ENCODE measurements around the gene FZD4. TPM values are rescaled to one million over a fixed set of nuclear protein-coding genes. Genes with fewer than 3 reads are reported as not detected.

FZD4 gene
- total and polyA plus RNA-seq, 10 of the 15 experiments (the other 5 are each of a cell fraction or from before 2014, with no cell fraction given): under 0.01 to 0.13 (median 0.01) TPM; not detected in 6

DNA sequence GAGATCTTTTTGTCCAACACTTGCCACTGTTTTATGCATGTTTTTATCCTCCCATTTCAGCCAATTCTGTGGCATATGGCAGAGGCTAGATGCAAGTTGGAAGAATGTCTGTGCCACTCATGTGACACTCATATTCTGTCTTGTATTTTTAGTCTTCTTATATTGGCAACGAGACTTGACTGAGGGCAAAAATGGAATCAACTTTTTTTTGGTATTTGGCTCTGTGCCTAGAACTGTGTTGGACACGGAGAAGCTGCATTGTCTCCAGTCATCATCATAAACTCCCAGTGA lies 1.7 kb upstream of the FZD4 start (continued):
- TF ChIP-seq, protein P1, sequence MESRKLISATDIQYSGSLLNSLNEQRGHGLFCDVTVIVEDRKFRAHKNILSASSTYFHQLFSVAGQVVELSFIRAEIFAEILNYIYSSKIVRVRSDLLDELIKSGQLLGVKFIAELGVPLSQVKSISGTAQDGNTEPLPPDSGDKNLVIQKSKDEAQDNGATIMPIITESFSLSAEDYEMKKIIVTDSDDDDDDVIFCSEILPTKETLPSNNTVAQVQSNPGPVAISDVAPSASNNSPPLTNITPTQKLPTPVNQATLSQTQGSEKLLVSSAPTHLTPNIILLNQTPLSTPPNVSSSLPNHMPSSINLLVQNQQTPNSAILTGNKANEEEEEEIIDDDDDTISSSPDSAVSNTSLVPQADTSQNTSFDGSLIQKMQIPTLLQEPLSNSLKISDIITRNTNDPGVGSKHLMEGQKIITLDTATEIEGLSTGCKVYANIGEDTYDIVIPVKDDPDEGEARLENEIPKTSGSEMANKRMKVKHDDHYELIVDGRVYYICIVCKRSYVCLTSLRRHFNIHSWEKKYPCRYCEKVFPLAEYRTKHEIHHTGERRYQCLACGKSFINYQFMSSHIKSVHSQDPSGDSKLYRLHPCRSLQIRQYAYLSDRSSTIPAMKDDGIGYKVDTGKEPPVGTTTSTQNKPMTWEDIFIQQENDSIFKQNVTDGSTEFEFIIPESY (IDR thresholded peaks at IDR 0.05): no peak
- TF ChIP-seq, protein P2, sequence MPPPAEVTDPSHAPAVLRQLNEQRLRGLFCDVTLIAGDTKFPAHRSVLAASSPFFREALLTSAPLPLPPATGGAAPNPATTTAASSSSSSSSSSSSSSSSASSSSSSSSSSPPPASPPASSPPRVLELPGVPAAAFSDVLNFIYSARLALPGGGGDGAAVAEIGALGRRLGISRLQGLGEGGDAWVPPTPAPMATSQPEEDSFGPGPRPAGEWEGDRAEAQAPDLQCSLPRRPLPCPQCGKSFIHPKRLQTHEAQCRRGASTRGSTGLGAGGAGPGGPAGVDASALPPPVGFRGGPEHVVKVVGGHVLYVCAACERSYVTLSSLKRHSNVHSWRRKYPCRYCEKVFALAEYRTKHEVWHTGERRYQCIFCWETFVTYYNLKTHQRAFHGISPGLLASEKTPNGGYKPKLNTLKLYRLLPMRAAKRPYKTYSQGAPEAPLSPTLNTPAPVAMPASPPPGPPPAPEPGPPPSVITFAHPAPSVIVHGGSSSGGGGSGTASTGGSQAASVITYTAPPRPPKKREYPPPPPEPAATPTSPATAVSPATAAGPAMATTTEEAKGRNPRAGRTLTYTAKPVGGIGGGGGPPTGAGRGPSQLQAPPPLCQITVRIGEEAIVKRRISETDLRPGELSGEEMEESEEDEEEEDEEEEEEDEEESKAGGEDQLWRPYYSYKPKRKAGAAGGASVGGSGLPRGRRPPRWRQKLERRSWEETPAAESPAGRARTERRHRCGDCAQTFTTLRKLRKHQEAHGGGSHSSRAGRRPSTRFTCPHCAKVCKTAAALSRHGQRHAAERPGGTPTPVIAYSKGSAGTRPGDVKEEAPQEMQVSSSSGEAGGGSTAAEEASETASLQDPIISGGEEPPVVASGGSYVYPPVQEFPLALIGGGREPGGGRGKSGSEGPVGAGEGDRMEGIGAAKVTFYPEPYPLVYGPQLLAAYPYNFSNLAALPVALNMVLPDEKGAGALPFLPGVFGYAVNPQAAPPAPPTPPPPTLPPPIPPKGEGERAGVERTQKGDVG (CRISPR knock-in tag; IDR thresholded peaks at IDR 0.05): no peak
- TF ChIP-seq SMAD5 (IDR thresholded peaks at IDR 0.05; ENCODE audit: low read depth) (no peak), NBN (IDR thresholded peaks at IDR 0.05) (no peak), HDAC6 (IDR thresholded peaks at IDR 0.05; ENCODE audit: unreplicated experiment) (no peak)

DNA sequence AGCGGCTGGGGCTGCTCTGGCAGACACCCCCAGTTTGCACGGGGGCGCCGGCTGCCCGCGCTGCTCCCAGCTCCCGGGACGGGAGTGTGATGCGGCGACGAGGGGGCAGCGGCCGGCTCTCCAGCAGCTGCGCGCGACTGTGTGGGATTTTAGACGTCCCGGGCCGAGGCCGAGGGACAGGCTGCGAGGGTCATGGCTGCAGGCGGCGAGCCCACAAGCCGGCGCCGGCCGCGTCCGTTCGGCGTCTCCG lies 159 bp downstream of the FZD4 start:
- ChIA-PET CTCF (no interaction called here), RAD21 (ENCODE audit: unreplicated experiment) (interaction anchor here (1.2 to 1.5 kb wide), 2 partner anchors 16 to 22 kb away, joined by 3 to 5 read pairs; no protein-coding TSS in a partner anchor), POLR2A (no interaction called here), SMC1A (ENCODE audit: uncharacterized antibody, unreplicated experiment) (interaction anchor here (1.1 kb wide), 2 partner anchors 16 to 466 kb away, joined by 3 read pairs; no protein-coding TSS in a partner anchor)
- Histone ChIP-seq H2AFZ (ENCODE audit: control insufficient read depth, low read depth, low read length) (no peak overlapping the region), H3K79me2 (ENCODE audit: control insufficient read depth, insufficient read depth, low read length) (no peaks in the 10 kb centered on the region), H3K27me3 (replicated peaks in 1 of 2; ENCODE audit: control insufficient read depth in 2 of 2, insufficient read depth in 2 of 2, low read length in 1 of 2) (peaks cover 3 to 9% of the 10 kb centered on the region in 2 experiments; a peak in 2 of 4 replicates), H3K9ac (ENCODE audit: control insufficient read depth, insufficient read depth, low read length) (no peak overlapping the region), H3K9me3 (replicated peaks; ENCODE audit: control insufficient read depth, insufficient read depth, low read length) (no peaks in the 10 kb centered on the region), H3K36me3 (ENCODE audit: control insufficient read depth in 2 of 2, insufficient read depth in 2 of 2, low read length in 1 of 2) (no peaks in the 10 kb centered on the region), H3K27ac (ENCODE audit: control insufficient read depth, insufficient read depth) (no peak overlapping the region), H3K4me2 (ENCODE audit: control insufficient read depth, insufficient read depth) (peak overlapping the region; percentile 74), H3K4me3 (peak overlapping the region; percentile 47; the same call in 1 of the 2 replicates), H4K20me1 (ENCODE audit: control insufficient read depth, insufficient read depth) (no peaks in the 10 kb centered on the region), H3K4me1 (ENCODE audit: control insufficient read depth, insufficient read depth, low read length) (no peaks in the 10 kb centered on the region; the same call in 1 of the 2 replicates)
- in situ Hi-C loops (cut with MboI) (no loop called here), intact Hi-C loops (cut with micrococcal nuclease; ENCODE audit: unreplicated experiment) (no loop called here)
- DNase-seq (ENCODE audit: low read depth, low spot score) (no peak), ATAC-seq (no peak; the same call in 1 of the 3 replicates), FAIRE-seq (no peak)
- BruUV-seq (replicated peaks): no TSS peak
- under 1% methylated on average over 32 of the region's 32 CpGs for WGBS (ENCODE audit: insufficient coverage, insufficient replicate concordance, low lambda C conversion rate, missing lambda C conversion rate)
- TF ChIP-seq ZNF217 (IDR thresholded peaks at IDR 0.05) (no peak), STAT3 (IDR thresholded peaks at IDR 0.05; ENCODE audit: low read depth, low read length) (no peak), RCOR1 (conservative IDR thresholded peaks at IDR 0.05; ENCODE audit: low read depth, low read length) (no peak), ZNF24 (IDR thresholded peaks at IDR 0.05) (no peak), HCFC1 (IDR thresholded peaks at IDR 0.05; ENCODE audit: low read length) (no peak), RB1 (IDR thresholded peaks at IDR 0.05; ENCODE audit: borderline replicate concordance) (no peak), STAT1 (conservative IDR thresholded peaks at IDR 0.05) (no peak), CREM (IDR thresholded peaks at IDR 0.05; ENCODE audit: low read depth) (no peak)
- TF ChIP-seq, protein P3, sequence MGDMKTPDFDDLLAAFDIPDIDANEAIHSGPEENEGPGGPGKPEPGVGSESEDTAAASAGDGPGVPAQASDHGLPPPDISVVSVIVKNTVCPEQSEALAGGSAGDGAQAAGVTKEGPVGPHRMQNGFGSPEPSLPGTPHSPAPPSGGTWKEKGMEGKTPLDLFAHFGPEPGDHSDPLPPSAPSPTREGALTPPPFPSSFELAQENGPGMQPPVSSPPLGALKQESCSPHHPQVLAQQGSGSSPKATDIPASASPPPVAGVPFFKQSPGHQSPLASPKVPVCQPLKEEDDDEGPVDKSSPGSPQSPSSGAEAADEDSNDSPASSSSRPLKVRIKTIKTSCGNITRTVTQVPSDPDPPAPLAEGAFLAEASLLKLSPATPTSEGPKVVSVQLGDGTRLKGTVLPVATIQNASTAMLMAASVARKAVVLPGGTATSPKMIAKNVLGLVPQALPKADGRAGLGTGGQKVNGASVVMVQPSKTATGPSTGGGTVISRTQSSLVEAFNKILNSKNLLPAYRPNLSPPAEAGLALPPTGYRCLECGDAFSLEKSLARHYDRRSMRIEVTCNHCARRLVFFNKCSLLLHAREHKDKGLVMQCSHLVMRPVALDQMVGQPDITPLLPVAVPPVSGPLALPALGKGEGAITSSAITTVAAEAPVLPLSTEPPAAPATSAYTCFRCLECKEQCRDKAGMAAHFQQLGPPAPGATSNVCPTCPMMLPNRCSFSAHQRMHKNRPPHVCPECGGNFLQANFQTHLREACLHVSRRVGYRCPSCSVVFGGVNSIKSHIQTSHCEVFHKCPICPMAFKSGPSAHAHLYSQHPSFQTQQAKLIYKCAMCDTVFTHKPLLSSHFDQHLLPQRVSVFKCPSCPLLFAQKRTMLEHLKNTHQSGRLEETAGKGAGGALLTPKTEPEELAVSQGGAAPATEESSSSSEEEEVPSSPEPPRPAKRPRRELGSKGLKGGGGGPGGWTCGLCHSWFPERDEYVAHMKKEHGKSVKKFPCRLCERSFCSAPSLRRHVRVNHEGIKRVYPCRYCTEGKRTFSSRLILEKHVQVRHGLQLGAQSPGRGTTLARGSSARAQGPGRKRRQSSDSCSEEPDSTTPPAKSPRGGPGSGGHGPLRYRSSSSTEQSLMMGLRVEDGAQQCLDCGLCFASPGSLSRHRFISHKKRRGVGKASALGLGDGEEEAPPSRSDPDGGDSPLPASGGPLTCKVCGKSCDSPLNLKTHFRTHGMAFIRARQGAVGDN (IDR thresholded peaks at IDR 0.05): no peak
- TF ChIP-seq, protein P4, sequence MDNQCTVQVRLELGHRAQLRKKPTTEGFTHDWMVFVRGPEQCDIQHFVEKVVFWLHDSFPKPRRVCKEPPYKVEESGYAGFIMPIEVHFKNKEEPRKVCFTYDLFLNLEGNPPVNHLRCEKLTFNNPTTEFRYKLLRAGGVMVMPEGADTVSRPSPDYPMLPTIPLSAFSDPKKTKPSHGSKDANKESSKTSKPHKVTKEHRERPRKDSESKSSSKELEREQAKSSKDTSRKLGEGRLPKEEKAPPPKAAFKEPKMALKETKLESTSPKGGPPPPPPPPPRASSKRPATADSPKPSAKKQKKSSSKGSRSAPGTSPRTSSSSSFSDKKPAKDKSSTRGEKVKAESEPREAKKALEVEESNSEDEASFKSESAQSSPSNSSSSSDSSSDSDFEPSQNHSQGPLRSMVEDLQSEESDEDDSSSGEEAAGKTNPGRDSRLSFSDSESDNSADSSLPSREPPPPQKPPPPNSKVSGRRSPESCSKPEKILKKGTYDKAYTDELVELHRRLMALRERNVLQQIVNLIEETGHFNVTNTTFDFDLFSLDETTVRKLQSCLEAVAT (IDR thresholded peaks at IDR 0.05): no peak

Data from GM12878 (cell line).